Esophagus muscularis mucosa (tissue), 4 donors: ENCODE results near the gene TMEM185B. TPM values are rescaled to one million over a fixed set of nuclear protein-coding genes. Genes with fewer than 3 reads are reported as not detected.
"Not testable (repeated sequence)": the region's sequence is repeated elsewhere in the genome, so short reads cannot be mapped to it uniquely, and the experiment has no call there.

Experiments used
- DNase-seq: peaks from one replicate; pipeline ENCODE4 v3.0.0-alpha.2; 2017; ENCODE audit errors: extremely low spot score
- H3K27ac ChIP-seq, 4 donors: fragments of 200-600 bp; sonication (generic); replicated peaks in 1 of 4; 1 replicate in 3 of 4; 2 replicates in 1 of 4; pipeline ENCODE4 v1.5.1; 2016 to 2019; ENCODE audit warnings: mild to moderate bottlenecking in 1 of 4
- H3K27me3 ChIP-seq, 4 donors: fragments of 200-600 bp; sonication (generic); one replicate each; pipeline versions ENCODE4 v1.5.1 to v1.6.0; 2016 to 2019
- H3K36me3 ChIP-seq, 4 donors: fragments of 200-600 bp; sonication (generic); one replicate each; pipeline ENCODE4 v1.5.1; 2016 to 2019
- H3K4me1 ChIP-seq, 4 donors: fragments of 200-600 bp; sonication (generic); one replicate each; pipeline ENCODE4 v1.5.1; 2016 to 2019
- H3K4me3 ChIP-seq, 4 donors: fragments of 200-600 bp; sonication (generic); 1 replicate in 2 of 4; 2 replicates in 2 of 4; pipeline ENCODE4 v1.5.1; 2016 to 2019; ENCODE audit warnings: mild to moderate bottlenecking in 4 of 4, moderate library complexity in 1 of 4
- H3K9me3 ChIP-seq, 4 donors: fragments of 200-600 bp; sonication (generic); 1 replicate in 3 of 4; 2 replicates in 1 of 4; pipeline ENCODE4 v1.5.1; 2016 to 2019
- CTCF ChIP-seq, 3 experiments: fragments of 200-600 bp in 2 of 3; fragments of 450-650 bp in 1 of 3; sonication (generic) in 2 of 3; IDR thresholded peaks; one replicate each; pipeline ENCODE4 v1.5.1; 2017 to 2019; ENCODE audit warnings: antibody characterized with exemption in 3 of 3, mild to moderate bottlenecking in 2 of 3, moderate library complexity in 1 of 3
- EP300 ChIP-seq: sonication (generic); formaldehyde crosslinking; IDR thresholded peaks from one replicate; pipeline ENCODE4 v1.6.1; 2017; ENCODE audit warnings: antibody characterized with exemption
- POLR2A ChIP-seq: fragments of 450-650 bp; IDR thresholded peaks from one replicate; pipeline ENCODE4 v1.6.1; 2017; ENCODE audit warnings: antibody characterized with exemption, moderate library complexity, mild to moderate bottlenecking, low read depth
- POLR2AphosphoS5 ChIP-seq, 2 donors: sonication (generic); formaldehyde crosslinking; IDR thresholded peaks; one replicate each; pipeline ENCODE4 v1.6.1; 2017; ENCODE audit warnings: antibody characterized with exemption in 2 of 2
- WGBS: methylation state at CpG from one replicate; pipeline ENCODE4 v1.1.5; 2018; 5-methylcytosine and 5-hydroxymethylcytosine counted together
- intact Hi-C: fragments of 100-400 bp; cut with DNase I; formaldehyde crosslinking; loops from one replicate; pipeline ENCODE4 v1.15.1; 2023
- total RNA-seq, 4 donors: library from RNA; depleted of rRNA; stranded (reverse); fragments of >200 nt; gene quantifications; one replicate each; pipeline versions ENCODE4 v1.1.0 to v1.2.1, GENCODE V29; 2016

TMEM185B gene
- total RNA-seq, 4 donors from 2014 or later = 21.6 to 33.8 (median 31.9) TPM

GRCh38 chr2:120236316-120236715 is 13.1 kb upstream of the TMEM185B start:
- DNase-seq = no peak
- no peak for TF ChIP-seq POLR2A
- no peak overlapping the region for H3K27ac ChIP-seq
- H3K36me3 ChIP-seq = no peaks in the 10 kb centered on the region
- 87% methylated on average over 10 of the region's 10 CpGs for WGBS
- no peaks in the 10 kb centered on the region for H3K27me3 ChIP-seq
- peaks cover 22 to 35% (median 28%) of the 10 kb centered on the region in 4 donors for H3K4me1 ChIP-seq
- H3K9me3 ChIP-seq = no peaks in the 10 kb centered on the region
- intact Hi-C loops = no loop called here
- no peak overlapping the region for H3K4me3 ChIP-seq

GRCh38 chr2:120235681-120236080 is 12.5 kb upstream of the TMEM185B start:
- DNase-seq = no peak
- Histone ChIP-seq H3K36me3 (no peaks in the 10 kb centered on the region), H3K9me3 (no peaks in the 10 kb centered on the region), H3K27me3 (no peaks in the 10 kb centered on the region), H3K4me1 (peaks cover 18 to 38% (median 28%) of the 10 kb centered on the region in 4 donors), H3K27ac (no peak overlapping the region), H3K4me3 (no peak overlapping the region)
- WGBS = 90% methylated on average over 6 of the region's 6 CpGs
- TF ChIP-seq POLR2A (no peak), EP300 (no peak), CTCF (IDR thresholded peaks at IDR 0.05) (no peak), POLR2AphosphoS5 (IDR thresholded peaks at IDR 0.05) (no peak)
- intact Hi-C loops = no loop called here

- H3K36me3 ChIP-seq, H3K27ac ChIP-seq, H3K4me3 ChIP-seq, H3K27me3 ChIP-seq, H3K9me3 ChIP-seq, DNase-seq, intact Hi-C loops: not testable (repeated sequence)
- H3K4me1 ChIP-seq = peaks cover 14 to 33% (median 24%) of the 10 kb centered on the region in 4 donors
- 89% methylated on average over 2 of the region's 2 CpGs for WGBS
Measured at GRCh38 chr2:120235158-120235557, 12.0 kb upstream of the TMEM185B start.

- Histone ChIP-seq H3K4me3 (no peak overlapping the region), H3K36me3 (no peaks in the 10 kb centered on the region), H3K9me3 (no peaks in the 10 kb centered on the region), H3K27ac (no peak overlapping the region), H3K27me3 (no peaks in the 10 kb centered on the region), H3K4me1 (peaks cover 3 to 24% (median 18%) of the 10 kb centered on the region in 4 donors)
- intact Hi-C loops = no loop called here
- no peak for TF ChIP-seq CTCF (IDR thresholded peaks at IDR 0.05)
- no peak for TF ChIP-seq POLR2A
- no peak for TF ChIP-seq POLR2AphosphoS5 (IDR thresholded peaks at IDR 0.05)
- no peak for TF ChIP-seq EP300
- 91% methylated on average over 5 of the region's 5 CpGs for WGBS
- DNase-seq = no peak
Measured at GRCh38 chr2:120233292-120233691, 10.1 kb upstream of the TMEM185B start.

- Histone ChIP-seq H3K4me3 (peak overlapping the region; percentile 46 to 58 (median 46)), H3K4me1 (peaks cover 0 to 24% (median 18%) of the 10 kb centered on the region in 4 donors), H3K9me3 (no peaks in the 10 kb centered on the region), H3K27me3 (no peaks in the 10 kb centered on the region), H3K27ac (peak overlapping the region; percentile 21 to 67 (median 51)), H3K36me3 (no peaks in the 10 kb centered on the region)
- TF ChIP-seq CTCF (IDR thresholded peaks at IDR 0.05) (no peak), POLR2A (no peak), EP300 (no peak), POLR2AphosphoS5 (IDR thresholded peaks at IDR 0.05) (no peak)
- no peak for DNase-seq
- intact Hi-C loops = no loop called here
- WGBS = 48% methylated on average over 13 of the region's 15 CpGs
Measured at GRCh38 chr2:120231974-120232635, 8.9 kb upstream of the TMEM185B start.

GRCh38 chr2:120231564-120231973 is 8.4 kb upstream of the TMEM185B start:
- peak overlapping the region; percentile 46 to 58 (median 46) for H3K4me3 ChIP-seq
- H3K27ac ChIP-seq = peak overlapping the region in 3 of 4 donors; percentile 41 to 67 (median 61)
- H3K36me3 ChIP-seq = no peaks in the 10 kb centered on the region
- DNase-seq = no peak
- H3K9me3 ChIP-seq = no peaks in the 10 kb centered on the region
- intact Hi-C loops = no loop called here
- H3K27me3 ChIP-seq = no peaks in the 10 kb centered on the region
- no peak for TF ChIP-seq POLR2A
- TF ChIP-seq POLR2AphosphoS5 (IDR thresholded peaks at IDR 0.05) = no peak
- no peak for TF ChIP-seq CTCF (IDR thresholded peaks at IDR 0.05)
- TF ChIP-seq EP300 = no peak
- 95% methylated on average over 4 of the region's 4 CpGs for WGBS
- H3K4me1 ChIP-seq = peaks cover 0 to 24% (median 18%) of the 10 kb centered on the region in 4 donors
